ENCODE results near the gene SON.
"Not testable (repeated sequence)": the region's sequence is repeated elsewhere in the genome, so short reads cannot be mapped to it uniquely, and the experiment has no call there.

DNA sequence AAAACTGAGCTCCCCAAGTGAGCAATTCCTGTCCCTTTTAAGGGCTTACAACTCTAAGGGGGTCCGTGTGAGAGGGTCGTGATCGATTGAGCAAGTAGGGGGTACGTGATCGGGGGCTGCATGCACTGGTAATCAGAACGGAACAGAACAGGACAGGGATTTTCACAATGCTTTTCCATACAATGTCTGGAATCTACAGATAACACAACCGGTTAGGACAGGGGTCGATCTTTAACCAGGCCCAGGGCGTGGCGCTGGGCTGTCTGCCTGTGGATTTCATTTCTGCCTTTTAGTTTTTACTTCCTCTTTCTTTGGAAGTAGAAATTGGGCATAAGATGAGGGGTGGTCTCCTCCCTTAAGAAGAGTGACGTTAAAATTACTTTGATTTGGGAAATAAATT is 74.7 kb downstream of the SON start:
- TF ChIP-seq, protein P1, sequence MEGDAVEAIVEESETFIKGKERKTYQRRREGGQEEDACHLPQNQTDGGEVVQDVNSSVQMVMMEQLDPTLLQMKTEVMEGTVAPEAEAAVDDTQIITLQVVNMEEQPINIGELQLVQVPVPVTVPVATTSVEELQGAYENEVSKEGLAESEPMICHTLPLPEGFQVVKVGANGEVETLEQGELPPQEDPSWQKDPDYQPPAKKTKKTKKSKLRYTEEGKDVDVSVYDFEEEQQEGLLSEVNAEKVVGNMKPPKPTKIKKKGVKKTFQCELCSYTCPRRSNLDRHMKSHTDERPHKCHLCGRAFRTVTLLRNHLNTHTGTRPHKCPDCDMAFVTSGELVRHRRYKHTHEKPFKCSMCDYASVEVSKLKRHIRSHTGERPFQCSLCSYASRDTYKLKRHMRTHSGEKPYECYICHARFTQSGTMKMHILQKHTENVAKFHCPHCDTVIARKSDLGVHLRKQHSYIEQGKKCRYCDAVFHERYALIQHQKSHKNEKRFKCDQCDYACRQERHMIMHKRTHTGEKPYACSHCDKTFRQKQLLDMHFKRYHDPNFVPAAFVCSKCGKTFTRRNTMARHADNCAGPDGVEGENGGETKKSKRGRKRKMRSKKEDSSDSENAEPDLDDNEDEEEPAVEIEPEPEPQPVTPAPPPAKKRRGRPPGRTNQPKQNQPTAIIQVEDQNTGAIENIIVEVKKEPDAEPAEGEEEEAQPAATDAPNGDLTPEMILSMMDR (IDR thresholded peaks at IDR 0.05), result not testable (repeated sequence)
- not testable (repeated sequence) for TF ChIP-seq POLR2AphosphoS5 (IDR thresholded peaks at IDR 0.05); EP300 (IDR thresholded peaks at IDR 0.05); POLR2A (IDR thresholded peaks at IDR 0.05; ENCODE audit: low read depth)

Measured in esophagus muscularis mucosa (tissue), 4 donors.